ENCODE measurements around the gene SART3.

DNA sequence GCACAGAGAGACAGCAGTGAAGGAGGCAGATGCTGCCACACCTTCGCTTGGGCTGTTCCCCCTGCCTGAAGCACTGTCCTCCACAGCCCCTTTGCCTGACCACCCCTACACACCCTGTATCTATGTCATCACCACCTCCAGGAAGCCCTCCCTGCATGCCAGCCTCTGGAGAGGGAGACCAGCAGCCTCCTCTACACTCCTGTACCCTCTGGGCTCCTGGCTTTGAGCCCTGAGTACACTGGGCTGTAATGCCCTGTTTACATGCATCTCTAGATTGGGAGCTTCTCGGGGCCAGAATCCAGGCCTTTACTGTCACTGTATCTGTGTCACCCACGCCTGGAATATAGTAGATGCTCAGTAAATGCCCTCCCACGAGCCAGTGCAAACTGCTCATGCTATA, 42.8 kb upstream of the SART3 start:
- TF ChIP-seq CTCF (IDR thresholded peaks at IDR 0.05) (no peak), POLR2A (IDR thresholded peaks at IDR 0.05) (no peak)

Data from Peyer's patch (tissue), 4 donors.